Measurements from ENCODE around the gene TUBGCP4.

The TUBGCP4 gene, protein sequence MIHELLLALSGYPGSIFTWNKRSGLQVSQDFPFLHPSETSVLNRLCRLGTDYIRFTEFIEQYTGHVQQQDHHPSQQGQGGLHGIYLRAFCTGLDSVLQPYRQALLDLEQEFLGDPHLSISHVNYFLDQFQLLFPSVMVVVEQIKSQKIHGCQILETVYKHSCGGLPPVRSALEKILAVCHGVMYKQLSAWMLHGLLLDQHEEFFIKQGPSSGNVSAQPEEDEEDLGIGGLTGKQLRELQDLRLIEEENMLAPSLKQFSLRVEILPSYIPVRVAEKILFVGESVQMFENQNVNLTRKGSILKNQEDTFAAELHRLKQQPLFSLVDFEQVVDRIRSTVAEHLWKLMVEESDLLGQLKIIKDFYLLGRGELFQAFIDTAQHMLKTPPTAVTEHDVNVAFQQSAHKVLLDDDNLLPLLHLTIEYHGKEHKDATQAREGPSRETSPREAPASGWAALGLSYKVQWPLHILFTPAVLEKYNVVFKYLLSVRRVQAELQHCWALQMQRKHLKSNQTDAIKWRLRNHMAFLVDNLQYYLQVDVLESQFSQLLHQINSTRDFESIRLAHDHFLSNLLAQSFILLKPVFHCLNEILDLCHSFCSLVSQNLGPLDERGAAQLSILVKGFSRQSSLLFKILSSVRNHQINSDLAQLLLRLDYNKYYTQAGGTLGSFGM

DNA sequence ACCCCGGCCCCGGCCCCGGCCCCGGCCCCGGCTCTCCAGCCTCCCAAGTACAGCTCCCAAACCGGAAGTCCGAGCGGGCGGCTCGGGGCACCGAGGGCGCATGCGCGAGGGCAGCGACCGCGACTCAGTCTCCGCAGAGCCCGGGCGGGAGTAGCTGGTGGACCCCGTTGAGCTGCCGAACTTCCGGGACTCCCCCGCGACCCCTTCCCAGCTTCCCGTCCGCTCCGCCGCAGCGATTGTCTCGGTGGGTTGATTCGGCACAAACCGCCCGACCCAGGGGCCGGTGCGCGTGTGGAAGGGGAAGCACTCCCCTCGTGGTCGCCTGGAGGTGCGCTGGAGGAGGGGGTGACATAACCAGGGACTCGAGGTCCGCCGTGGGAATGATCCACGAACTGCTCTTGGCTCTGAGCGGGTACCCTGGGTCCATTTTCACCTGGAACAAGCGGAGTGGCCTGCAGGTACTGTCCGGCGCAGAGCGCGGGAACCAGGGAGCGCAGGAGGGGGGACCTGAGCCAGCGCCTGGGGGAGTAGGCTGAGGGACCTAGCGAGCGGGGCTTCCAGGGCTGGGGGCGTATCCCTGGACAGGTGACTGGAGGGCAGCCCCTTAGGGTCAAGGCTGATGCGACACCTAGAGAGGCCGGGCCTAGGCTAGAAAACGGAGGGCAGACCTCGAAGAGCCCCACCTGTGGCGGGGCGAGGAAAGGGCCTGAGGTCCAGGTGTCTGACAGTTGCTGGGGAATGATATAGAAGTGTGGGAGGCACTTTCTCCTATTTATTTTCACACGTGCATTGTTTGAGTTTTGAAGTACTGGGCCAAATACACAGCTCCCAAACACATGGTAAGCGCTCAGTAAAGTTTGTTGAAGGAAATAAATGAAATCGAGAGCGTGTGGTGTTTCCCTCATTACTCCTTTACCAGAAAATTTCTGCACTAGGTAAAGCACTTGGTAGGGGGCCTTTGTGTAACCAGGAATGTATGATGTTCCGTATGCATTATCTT, at the start of gene TUBGCP4, which contains the start of gene ZSCAN29:
TSS of gene TUBGCP4 (plus strand) at position 127 of the 1,000 bp plus-strand sequence. CDS start at position 381, 254 bp downstream.
TSS of gene ZSCAN29 (minus strand) at position 69 of the 1,000 bp plus-strand sequence. CDS start 1,130 bp downstream, outside the sequence.
- H3K36me3 ChIP-seq (ENCODE audit: insufficient read depth, low read length) = peaks cover 37% of the 10 kb centered on the region
- H3K9me3 ChIP-seq (ENCODE audit: low read length) = peaks cover 6% of the 10 kb centered on the region
- H2AFZ ChIP-seq (ENCODE audit: low read depth, low read length) = peak within 1 kb of the TSS; percentile 91
- no peaks in the 10 kb centered on the region for H3K27me3 ChIP-seq (ENCODE audit: insufficient read depth, low read length)
- H3K4me3 ChIP-seq (ENCODE audit: low read length) = peak within 1 kb of the TSS; percentile 89
- H3K4me1 ChIP-seq (ENCODE audit: insufficient read depth, low read length) = peaks cover 26% of the 10 kb centered on the region

DNA sequence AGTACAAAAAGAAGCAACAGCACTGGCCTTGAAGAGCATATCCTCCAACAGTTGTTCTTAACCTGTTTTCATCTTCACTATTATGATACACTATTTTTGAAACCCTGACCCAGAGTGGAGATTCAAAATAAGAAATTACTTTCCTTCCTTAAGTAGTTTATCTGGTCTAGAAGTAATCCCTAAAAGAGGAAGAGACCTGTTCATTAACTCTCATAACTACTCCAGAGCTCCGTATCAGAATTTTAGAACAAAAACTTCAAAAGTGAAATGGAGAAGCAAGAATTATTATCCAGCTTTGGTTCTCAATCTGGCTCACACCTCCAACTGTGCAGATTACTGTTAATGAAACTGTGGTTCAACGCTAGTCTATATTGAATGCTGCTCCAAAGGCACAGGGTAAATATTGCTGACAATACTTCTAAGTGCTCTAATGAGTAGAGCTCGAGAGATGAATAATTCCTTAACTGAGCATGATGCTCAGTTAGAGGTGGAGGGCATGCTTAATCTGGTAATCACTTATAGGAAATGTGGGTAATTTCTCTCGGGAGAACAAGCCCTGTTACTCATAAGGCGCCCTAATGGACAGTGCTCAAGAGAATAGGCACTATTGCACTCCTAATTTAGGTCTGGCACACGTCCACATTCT, 45.7 kb upstream of the TUBGCP4 start:
- Histone ChIP-seq H3K36me3 (ENCODE audit: insufficient read depth, low read length) (peaks cover 13% of the 10 kb centered on the region), H3K9me3 (ENCODE audit: low read length) (no peaks in the 10 kb centered on the region), H2AFZ (ENCODE audit: low read depth, low read length) (no peak overlapping the region), H3K4me3 (ENCODE audit: low read length) (no peak overlapping the region), H3K4me1 (ENCODE audit: insufficient read depth, low read length) (peaks cover 9% of the 10 kb centered on the region), H3K27me3 (ENCODE audit: insufficient read depth, low read length) (peaks cover 2% of the 10 kb centered on the region)

DNA sequence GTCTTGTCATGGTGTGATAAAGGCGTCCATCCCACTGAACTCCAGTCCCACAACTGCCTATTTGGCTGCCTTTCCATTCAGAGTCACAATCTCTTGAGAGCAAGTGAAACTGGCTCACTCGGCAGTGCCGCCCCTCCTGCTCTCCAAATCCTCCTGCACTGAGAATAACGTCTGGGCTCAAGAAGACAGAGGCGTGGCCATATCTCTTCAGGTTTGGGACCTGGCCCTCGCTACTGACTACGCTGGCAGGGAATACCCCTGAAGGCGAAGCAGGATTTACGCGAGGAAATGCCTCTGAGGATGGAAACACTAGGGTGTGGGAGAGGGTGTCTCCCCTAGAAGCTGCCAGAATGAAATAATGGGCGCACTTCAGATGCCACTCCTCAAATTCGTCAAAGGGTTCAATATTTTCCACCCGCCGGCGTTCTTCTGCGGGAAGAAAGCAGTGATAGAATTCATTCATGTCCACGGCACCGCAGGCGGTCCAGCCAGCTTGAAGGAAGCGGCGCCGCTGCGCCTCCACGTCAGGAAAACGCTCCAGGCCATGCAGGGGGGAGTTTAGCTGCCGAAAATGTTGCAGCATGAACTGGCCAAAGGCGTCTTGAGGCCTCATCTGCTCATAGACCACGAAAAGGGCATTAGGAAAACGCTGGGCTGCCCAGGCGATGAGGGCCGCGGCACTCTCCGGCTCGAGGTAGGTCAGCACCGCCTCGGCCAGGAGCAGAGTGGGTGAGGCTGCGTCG, 41.5 kb upstream of the TUBGCP4 start:
- Histone ChIP-seq H3K36me3 (ENCODE audit: insufficient read depth, low read length) (peaks cover 19% of the 10 kb centered on the region), H3K27me3 (ENCODE audit: insufficient read depth, low read length) (no peaks in the 10 kb centered on the region), H2AFZ (ENCODE audit: low read depth, low read length) (peak overlapping the region; percentile 72), H3K4me3 (ENCODE audit: low read length) (peak overlapping the region; percentile 77), H3K4me1 (ENCODE audit: insufficient read depth, low read length) (peaks cover 21% of the 10 kb centered on the region), H3K9me3 (ENCODE audit: low read length) (no peaks in the 10 kb centered on the region)

DNA sequence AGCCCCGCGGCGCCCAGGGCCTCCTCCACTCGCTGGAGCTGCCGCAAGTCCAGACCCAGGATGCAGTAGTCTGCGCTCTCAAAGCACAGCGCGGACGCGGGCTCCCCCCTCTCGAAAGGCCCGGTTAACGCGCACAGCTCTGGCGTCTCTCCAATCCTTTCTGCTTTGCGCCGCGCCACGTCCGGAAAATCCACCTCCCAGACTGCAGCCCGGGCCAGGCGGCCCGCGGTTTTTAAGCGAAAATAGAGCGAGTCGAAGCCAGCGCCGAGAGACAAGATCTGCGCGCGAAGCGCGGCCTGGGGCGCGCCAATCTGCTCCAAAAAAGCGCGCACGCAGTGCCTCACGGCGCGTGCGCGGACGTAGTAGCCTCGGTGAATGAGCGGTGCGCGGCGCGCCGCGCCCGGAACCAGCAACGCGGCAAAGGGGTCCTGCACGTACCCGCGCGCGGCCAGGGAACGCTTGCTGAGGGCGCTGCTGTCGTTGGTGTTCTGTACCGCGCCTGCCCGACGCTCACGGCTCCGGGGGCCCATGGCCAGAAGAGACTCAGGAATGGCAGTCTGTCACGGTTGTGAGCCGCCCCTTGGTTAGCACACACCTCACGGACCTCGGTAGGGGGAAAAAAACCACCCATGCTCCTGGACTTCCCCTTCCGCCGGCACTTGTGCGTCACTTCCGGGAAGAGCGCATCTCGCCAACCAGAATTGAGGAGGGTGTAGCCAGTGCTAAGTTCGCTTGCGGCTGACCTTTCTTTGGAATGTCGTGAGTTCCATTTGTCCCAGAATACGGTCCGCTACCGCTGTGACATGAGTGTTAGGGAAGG, 40.7 kb upstream of the TUBGCP4 start, which contains the start of gene LCMT2:
TSS of gene LCMT2 (minus strand) at position 614 of the 820 bp plus-strand sequence. CDS start at position 530, 84 bp downstream.
- Histone ChIP-seq H3K4me1 (ENCODE audit: insufficient read depth, low read length) (peaks cover 21% of the 10 kb centered on the region), H3K36me3 (ENCODE audit: insufficient read depth, low read length) (peaks cover 19% of the 10 kb centered on the region), H3K9me3 (ENCODE audit: low read length) (no peaks in the 10 kb centered on the region), H3K27me3 (ENCODE audit: insufficient read depth, low read length) (no peaks in the 10 kb centered on the region), H2AFZ (ENCODE audit: low read depth, low read length) (peak within 1 kb of the TSS; percentile 72), H3K4me3 (ENCODE audit: low read length) (peak within 1 kb of the TSS; percentile 77)

DNA sequence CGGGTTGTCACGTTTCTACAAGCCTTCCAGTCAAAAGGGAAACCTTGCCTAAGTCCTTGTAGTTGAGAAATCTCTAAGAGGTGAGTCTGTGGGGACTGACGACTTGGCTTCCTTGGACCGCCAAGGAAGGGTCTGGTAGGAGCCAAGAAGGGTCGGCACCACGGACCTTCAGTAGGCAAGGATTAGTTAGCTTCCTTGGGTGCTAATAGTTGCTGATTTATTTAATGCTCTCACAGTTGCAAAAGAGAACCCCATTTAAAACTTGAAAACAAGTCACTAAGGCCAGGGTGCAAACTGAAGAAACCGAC, 40.2 kb upstream of the TUBGCP4 start:
- Histone ChIP-seq H3K27me3 (ENCODE audit: insufficient read depth, low read length) (no peaks in the 10 kb centered on the region), H2AFZ (ENCODE audit: low read depth, low read length) (peak overlapping the region; percentile 72), H3K36me3 (ENCODE audit: insufficient read depth, low read length) (peaks cover 21% of the 10 kb centered on the region), H3K4me1 (ENCODE audit: insufficient read depth, low read length) (peaks cover 21% of the 10 kb centered on the region), H3K9me3 (ENCODE audit: low read length) (no peaks in the 10 kb centered on the region), H3K4me3 (ENCODE audit: low read length) (peak overlapping the region; percentile 77)

DNA sequence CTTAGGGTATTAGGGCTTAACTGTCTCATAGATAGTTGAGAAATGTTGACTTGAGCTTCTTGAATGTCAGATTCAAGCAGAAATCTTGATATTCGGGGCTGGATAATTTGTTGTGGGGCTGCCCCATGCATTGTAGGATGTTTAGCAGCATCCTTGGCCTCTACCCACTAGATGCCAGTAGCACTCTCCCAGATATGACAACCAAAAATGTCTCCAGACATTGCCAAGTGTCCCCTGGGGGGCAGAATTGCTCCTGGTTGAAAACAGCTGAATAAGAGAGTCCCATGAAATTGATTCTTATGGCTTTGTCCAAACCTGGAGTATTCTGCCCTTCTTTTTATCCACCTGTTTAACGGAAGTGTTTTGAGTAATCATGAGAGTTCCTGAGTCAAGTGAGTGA, 24.6 kb upstream of the TUBGCP4 start:
- Histone ChIP-seq H2AFZ (ENCODE audit: low read depth, low read length) (no peak overlapping the region), H3K9me3 (ENCODE audit: low read length) (no peaks in the 10 kb centered on the region), H3K36me3 (ENCODE audit: insufficient read depth, low read length) (peaks cover 59% of the 10 kb centered on the region), H3K4me3 (ENCODE audit: low read length) (no peak overlapping the region), H3K27me3 (ENCODE audit: insufficient read depth, low read length) (no peaks in the 10 kb centered on the region), H3K4me1 (ENCODE audit: insufficient read depth, low read length) (no peaks in the 10 kb centered on the region)

DNA sequence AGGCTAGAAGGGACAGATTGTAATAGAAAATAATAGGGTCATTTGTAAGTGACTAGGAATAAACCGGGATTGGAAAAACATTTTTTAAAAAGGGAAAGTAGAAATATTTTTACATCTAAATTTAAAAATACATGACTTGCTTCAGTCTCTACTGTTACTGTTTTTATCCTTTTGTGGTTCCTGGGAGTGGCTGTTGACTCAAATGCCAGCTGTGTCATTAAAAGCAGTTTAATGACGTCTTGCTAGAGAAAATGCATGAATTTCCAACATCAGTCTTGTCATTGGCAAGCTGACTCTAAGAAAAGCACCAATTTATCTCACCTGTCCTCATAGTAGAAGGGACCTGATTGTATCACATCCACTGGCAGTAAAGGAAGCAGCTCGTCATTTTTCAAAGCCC, 23.8 kb upstream of the TUBGCP4 start:
- H2AFZ ChIP-seq (ENCODE audit: low read depth, low read length) = no peak overlapping the region
- H3K4me3 ChIP-seq (ENCODE audit: low read length) = no peak overlapping the region
- no peaks in the 10 kb centered on the region for H3K27me3 ChIP-seq (ENCODE audit: insufficient read depth, low read length)
- H3K36me3 ChIP-seq (ENCODE audit: insufficient read depth, low read length) = peaks cover 61% of the 10 kb centered on the region
- H3K4me1 ChIP-seq (ENCODE audit: insufficient read depth, low read length) = no peaks in the 10 kb centered on the region
- no peaks in the 10 kb centered on the region for H3K9me3 ChIP-seq (ENCODE audit: low read length)

DNA sequence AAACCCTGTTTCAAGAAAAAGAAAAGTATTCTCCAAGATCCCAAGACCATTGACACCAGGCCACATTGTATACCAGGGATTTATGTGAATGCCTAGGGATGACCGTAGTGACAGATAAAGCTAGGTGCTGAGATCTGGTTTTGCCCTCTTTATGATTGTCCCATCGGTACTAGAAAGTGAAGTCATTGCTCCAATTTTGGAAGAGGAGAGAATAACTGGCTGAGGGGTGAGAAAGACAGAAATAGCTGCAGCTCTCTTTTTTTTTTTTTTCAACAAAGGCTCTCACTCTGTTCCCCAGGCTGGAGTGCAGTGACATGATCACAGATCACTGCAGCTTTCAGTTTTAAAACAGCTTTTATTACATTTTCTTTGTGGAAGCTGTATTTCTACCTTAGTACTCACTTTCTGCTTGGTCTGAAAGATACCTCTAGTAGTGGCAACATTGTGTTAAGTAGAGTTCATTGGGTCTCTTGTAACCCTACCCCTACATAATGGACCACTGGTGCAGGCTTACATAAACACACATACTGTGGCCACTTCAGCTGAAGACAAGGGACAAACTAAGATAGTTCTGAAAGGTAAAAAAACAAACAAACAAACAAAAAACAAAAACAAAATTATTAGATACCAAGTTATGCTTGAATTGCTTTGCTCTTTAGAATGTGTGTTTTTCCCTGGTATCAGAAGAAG, 18.1 kb upstream of the TUBGCP4 start:
- no peaks in the 10 kb centered on the region for H3K4me1 ChIP-seq (ENCODE audit: insufficient read depth, low read length)

DNA sequence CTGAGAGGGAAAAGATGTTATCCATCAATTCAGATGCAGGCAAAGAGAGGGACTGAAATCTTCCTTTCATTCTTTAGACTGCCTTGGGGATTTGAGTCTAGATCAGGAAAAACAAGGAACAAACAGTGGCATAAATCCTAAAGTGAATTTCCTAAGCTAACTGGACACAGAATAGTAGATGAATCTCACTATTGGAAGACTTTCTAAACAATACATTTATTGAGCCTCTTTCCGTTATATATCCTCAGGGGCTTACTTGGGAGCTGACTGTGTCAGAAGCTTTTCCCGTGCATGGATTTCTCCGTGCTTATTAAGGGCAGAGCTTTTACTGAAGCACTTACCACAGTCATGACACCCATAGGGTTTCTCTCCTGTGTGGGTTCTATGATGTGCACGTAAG, 10.1 kb upstream of the TUBGCP4 start:
- no peaks in the 10 kb centered on the region for H3K4me1 ChIP-seq (ENCODE audit: insufficient read depth, low read length)
- H3K4me3 ChIP-seq (ENCODE audit: low read length) = no peak overlapping the region
- H3K27me3 ChIP-seq (ENCODE audit: insufficient read depth, low read length) = no peaks in the 10 kb centered on the region
- H3K36me3 ChIP-seq (ENCODE audit: insufficient read depth, low read length) = peaks cover 78% of the 10 kb centered on the region
- no peak overlapping the region for H2AFZ ChIP-seq (ENCODE audit: low read depth, low read length)
- H3K9me3 ChIP-seq (ENCODE audit: low read length) = peaks cover 58% of the 10 kb centered on the region

More for the DNA sequence above, 18.1 kb upstream of the TUBGCP4 start:
- Histone ChIP-seq H3K4me3 (ENCODE audit: low read length) (no peak overlapping the region), H3K27me3 (ENCODE audit: insufficient read depth, low read length) (no peaks in the 10 kb centered on the region), H3K9me3 (ENCODE audit: low read length) (no peaks in the 10 kb centered on the region), H2AFZ (ENCODE audit: low read depth, low read length) (no peak overlapping the region), H3K36me3 (ENCODE audit: insufficient read depth, low read length) (peaks cover 46% of the 10 kb centered on the region)

DNA sequence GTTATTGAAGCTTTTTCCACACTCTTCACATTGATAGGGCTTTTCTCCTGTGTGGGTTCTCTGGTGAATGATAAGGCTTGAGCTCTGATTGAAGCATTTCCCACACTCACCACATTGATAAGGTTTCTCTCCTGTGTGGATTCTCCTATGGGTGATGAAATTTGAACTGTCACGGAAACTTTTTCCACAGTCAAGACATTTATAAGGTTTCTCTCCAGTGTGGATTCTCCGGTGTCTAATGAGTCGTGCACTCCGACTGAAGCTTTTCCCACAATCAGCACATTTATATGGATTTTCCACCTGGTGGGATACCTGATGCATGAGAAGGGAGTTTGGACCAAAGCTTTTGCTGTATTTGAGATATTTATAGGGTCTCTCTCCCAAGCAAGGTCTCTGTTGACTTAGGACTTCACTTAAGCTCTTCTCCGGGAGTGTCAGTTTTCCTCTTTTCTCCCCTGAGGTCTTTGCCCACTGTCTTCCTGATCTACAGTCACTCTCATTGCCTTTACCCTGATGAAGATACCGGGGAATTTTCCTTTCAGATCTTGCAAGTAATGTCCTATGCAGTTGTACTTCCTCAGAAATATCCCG, 9.5 kb upstream of the TUBGCP4 start:
- peaks cover 84% of the 10 kb centered on the region for H3K36me3 ChIP-seq (ENCODE audit: insufficient read depth, low read length)
- H3K4me3 ChIP-seq (ENCODE audit: low read length) = no peak overlapping the region
- no peaks in the 10 kb centered on the region for H3K27me3 ChIP-seq (ENCODE audit: insufficient read depth, low read length)
- H2AFZ ChIP-seq (ENCODE audit: low read depth, low read length) = no peak overlapping the region
- H3K4me1 ChIP-seq (ENCODE audit: insufficient read depth, low read length) = no peaks in the 10 kb centered on the region
- H3K9me3 ChIP-seq (ENCODE audit: low read length) = peaks cover 61% of the 10 kb centered on the region

Data from neuron (in vitro differentiated cells).